Neural crest cell (in vitro differentiated cells): ENCODE results near the gene CD101. TPM values are rescaled to one million over a fixed set of nuclear protein-coding genes. Genes with fewer than 3 reads are reported as not detected.

ENCODE experiments used
- DNase-seq: peaks from one replicate; pipeline ENCODE4 v3.0.0; 2021; ENCODE audit warnings: low read depth, mixed read lengths, low spot score
- H3K27ac Mint-ChIP-seq: one replicate; pipeline ENCODE4 v1.8.0; 2021; ENCODE audit warnings: mild to moderate bottlenecking, mixed read lengths; ENCODE audit not compliant: unreplicated experiment
- H3K27me3 Mint-ChIP-seq: 2 replicates; pipeline ENCODE4 v1.8.0; 2021; ENCODE audit warnings: low read depth, mild to moderate bottlenecking, mixed read lengths
- H3K36me3 Mint-ChIP-seq: 2 replicates; pipeline ENCODE4 v1.8.0; 2021; ENCODE audit warnings: low read depth, mild to moderate bottlenecking, mixed read lengths
- H3K4me1 Mint-ChIP-seq: 2 replicates; pipeline ENCODE4 v1.8.0; 2021; ENCODE audit warnings: mixed read lengths
- H3K4me3 Mint-ChIP-seq: one replicate; pipeline ENCODE4 v1.8.0; 2021; ENCODE audit warnings: mild to moderate bottlenecking, mixed read lengths
- H3K9me3 Mint-ChIP-seq: 2 replicates; pipeline ENCODE4 v1.8.0; 2021; ENCODE audit warnings: mixed read lengths
- CTCF ChIP-seq: fragments of 200-600 bp; sonication (generic); conservative IDR thresholded peaks from 2 replicates; pipeline ENCODE4 v1.5.0; 2021; ENCODE audit warnings: antibody characterized with exemption, mild to moderate bottlenecking
- total RNA-seq: library from RNA; stranded (reverse); gene quantifications from 2 replicates; pipeline ENCODE4 v1.2.1, GENCODE V29; 2021

CD101 gene
- total RNA-seq, 1 donor from 2014 or later, result 3.7 TPM

DNA sequence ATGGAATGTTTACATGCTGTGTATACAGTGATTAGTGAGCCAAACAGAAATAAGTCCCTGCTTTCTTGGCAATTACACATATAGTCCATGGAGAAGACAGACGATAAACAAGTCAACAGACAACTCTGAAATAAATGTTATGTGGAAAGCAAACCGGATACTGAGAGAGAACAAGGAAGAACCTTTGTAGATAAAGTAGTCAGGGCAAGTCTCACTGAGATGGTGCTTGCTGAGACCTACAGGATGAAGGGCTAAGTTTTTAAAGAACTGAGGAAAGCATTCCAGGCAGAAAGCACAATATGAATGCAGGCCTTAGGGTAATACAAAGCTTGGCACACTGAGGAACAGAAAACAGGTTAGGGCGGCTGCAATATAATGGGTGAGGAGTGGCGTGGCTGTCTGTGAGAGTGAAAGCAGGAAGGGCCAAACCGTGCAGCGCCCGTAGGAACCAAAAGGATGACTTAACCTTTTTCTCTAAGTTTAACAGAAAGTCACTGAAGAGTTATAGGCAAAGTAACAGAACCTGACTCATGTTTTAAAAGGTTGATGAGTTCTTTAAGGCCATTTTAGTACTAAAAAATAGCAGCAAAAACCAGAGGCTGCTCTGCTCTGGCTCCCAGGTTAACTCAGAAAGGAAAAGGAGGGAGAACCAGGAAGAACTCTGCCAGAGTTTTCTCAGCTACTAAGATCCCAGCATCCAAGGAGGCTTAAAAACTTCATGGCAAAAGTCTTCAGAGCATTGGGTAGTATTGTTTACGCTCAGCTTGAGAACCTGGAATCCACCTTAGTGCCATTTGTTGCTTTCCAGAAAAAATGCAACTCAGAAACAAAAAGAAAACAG, 49.9 kb downstream of the CD101 start:
- no peaks in the 10 kb centered on the region for H3K9me3 Mint-ChIP-seq
- H3K36me3 Mint-ChIP-seq, result no peaks in the 10 kb centered on the region
- H3K27me3 Mint-ChIP-seq, result no peaks in the 10 kb centered on the region
- no peak overlapping the region for H3K27ac Mint-ChIP-seq
- no peak overlapping the region for H3K4me3 Mint-ChIP-seq
- TF ChIP-seq CTCF, result no peak
- peaks cover 3% of the 10 kb centered on the region for H3K4me1 Mint-ChIP-seq
- DNase-seq, result no peak

- Mint-ChIP-seq H3K9me3 (no peaks in the 10 kb centered on the region), H3K27me3 (no peaks in the 10 kb centered on the region), H3K4me1 (peaks cover 8% of the 10 kb centered on the region), H3K27ac (no peak overlapping the region), H3K36me3 (no peaks in the 10 kb centered on the region), H3K4me3 (no peak overlapping the region)
- no peak for DNase-seq
- TF ChIP-seq CTCF, result no peak
Measured at GRCh38 chr1:117054068-117054467, 52.5 kb downstream of the CD101 start.

DNA sequence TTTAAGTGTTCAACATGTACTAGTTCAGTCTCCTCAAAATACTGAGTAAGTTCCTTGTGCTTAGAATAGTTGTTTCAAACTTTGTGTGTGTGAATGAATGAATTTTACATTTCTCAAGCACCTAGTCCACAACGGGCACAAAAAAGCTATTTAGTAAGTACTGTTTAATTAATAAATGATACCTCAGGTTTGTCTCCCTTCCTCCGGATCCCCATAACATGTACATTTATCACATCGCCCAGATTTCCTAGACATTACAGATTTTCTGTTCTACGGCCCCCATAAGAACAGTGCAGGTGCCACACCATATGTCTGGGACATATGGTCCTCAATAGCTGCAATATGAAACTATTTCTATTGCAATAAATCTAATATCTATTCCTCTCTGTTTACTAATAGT, 57.2 kb downstream of the CD101 start:
- H3K9me3 Mint-ChIP-seq, result no peaks in the 10 kb centered on the region
- H3K36me3 Mint-ChIP-seq, result no peaks in the 10 kb centered on the region
- DNase-seq, result no peak
- no peak overlapping the region for H3K27ac Mint-ChIP-seq
- H3K4me3 Mint-ChIP-seq, result no peak overlapping the region
- H3K27me3 Mint-ChIP-seq, result no peaks in the 10 kb centered on the region
- no peak for TF ChIP-seq CTCF
- H3K4me1 Mint-ChIP-seq, result peaks cover 30% of the 10 kb centered on the region

DNA sequence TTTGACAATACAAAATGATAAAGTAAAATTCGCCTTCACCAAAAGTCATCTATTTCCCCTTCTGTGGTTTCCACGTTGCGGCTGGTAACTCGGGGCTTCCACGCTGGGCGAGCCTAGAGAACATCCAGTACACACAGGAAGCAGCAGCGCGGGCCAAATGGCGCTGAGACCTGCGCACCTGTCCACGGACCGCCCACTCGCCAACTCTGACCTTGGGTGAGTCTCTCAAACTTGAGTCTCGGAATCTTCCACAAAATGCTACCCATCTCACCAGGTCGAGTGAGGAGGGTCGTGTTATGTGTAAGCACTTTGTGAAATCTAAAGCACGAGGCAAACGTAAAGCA, 57.7 kb downstream of the CD101 start:
- peaks cover 30% of the 10 kb centered on the region for H3K4me1 Mint-ChIP-seq
- DNase-seq, result no peak
- H3K9me3 Mint-ChIP-seq, result no peaks in the 10 kb centered on the region

GRCh38 chr1:117059678-117060440, 58.3 kb downstream of the CD101 start, which contains the start of gene TTF2:
Gene TTF2 (plus strand): TSS chr1:117060326. CDS start chr1:117060347, 21 bp downstream.
- Mint-ChIP-seq H3K36me3 (peaks cover 3% of the 10 kb centered on the region), H3K27ac (peak within 1 kb of the TSS; percentile 90), H3K9me3 (no peaks in the 10 kb centered on the region), H3K4me3 (no peak within 1 kb of the TSS), H3K4me1 (peaks cover 30% of the 10 kb centered on the region), H3K27me3 (no peaks in the 10 kb centered on the region)
- peak; percentile 40 for TF ChIP-seq CTCF
- DNase-seq, result peak; percentile 88

More for the DNA sequence above, 57.7 kb downstream of the CD101 start:
- Mint-ChIP-seq H3K4me3 (no peak overlapping the region), H3K27me3 (no peaks in the 10 kb centered on the region), H3K27ac (no peak overlapping the region), H3K36me3 (peaks cover 3% of the 10 kb centered on the region)
- TF ChIP-seq CTCF, result no peak
